Measurements from ENCODE around the gene PIGZ. TPM values are rescaled to one million over a fixed set of nuclear protein-coding genes. Genes with fewer than 3 reads are reported as not detected.

PIGZ gene
- total RNA-seq, 6 donors from 2014 or later: 3.4 to 16.8 (median 7.3) TPM

DNA sequence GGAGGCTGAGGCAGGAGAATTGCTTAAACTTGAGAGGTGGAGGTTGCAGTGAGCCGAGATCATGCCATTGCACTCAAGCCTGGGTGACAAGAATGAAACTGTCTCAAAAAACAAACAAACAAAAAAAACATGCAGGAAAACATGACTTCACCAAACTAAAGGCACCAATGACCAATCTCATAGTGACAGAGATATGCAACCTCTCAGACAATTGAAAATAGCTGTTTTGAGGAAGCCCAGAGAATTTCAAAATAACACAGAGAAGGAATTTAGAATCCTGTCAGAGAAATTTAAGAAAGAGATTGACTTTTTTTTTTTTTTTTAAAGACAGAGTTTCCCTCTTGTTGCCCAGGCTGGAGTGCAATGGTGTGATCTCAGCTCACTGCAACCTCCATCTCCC lies 52.4 kb downstream of the PIGZ start:
- peaks cover 0 to 30% (median 12%) of the 10 kb centered on the region in 4 donors for H3K36me3 ChIP-seq
- H3K4me1 ChIP-seq: no peaks in the 10 kb centered on the region
- no peaks in the 10 kb centered on the region for H3K27me3 ChIP-seq
- ATAC-seq (ENCODE audit: low FRiP score in 2 of 2) (no peak), DNase-seq (no peak)
- TF ChIP-seq POLR2A (IDR thresholded peaks at IDR 0.05) (no peak), EP300 (IDR thresholded peaks at IDR 0.05) (no peak), POLR2AphosphoS5 (IDR thresholded peaks at IDR 0.05) (no peak)
- TF ChIP-seq, protein P1, sequence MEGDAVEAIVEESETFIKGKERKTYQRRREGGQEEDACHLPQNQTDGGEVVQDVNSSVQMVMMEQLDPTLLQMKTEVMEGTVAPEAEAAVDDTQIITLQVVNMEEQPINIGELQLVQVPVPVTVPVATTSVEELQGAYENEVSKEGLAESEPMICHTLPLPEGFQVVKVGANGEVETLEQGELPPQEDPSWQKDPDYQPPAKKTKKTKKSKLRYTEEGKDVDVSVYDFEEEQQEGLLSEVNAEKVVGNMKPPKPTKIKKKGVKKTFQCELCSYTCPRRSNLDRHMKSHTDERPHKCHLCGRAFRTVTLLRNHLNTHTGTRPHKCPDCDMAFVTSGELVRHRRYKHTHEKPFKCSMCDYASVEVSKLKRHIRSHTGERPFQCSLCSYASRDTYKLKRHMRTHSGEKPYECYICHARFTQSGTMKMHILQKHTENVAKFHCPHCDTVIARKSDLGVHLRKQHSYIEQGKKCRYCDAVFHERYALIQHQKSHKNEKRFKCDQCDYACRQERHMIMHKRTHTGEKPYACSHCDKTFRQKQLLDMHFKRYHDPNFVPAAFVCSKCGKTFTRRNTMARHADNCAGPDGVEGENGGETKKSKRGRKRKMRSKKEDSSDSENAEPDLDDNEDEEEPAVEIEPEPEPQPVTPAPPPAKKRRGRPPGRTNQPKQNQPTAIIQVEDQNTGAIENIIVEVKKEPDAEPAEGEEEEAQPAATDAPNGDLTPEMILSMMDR (IDR thresholded peaks at IDR 0.05): no peak
- 90 to 100% methylated on average over 1 of the region's 1 CpG for WGBS, 2 donors
- H3K9me3 ChIP-seq: no peaks in the 10 kb centered on the region
- no peak overlapping the region for H3K27ac ChIP-seq
- H3K4me3 ChIP-seq: no peak overlapping the region

DNA sequence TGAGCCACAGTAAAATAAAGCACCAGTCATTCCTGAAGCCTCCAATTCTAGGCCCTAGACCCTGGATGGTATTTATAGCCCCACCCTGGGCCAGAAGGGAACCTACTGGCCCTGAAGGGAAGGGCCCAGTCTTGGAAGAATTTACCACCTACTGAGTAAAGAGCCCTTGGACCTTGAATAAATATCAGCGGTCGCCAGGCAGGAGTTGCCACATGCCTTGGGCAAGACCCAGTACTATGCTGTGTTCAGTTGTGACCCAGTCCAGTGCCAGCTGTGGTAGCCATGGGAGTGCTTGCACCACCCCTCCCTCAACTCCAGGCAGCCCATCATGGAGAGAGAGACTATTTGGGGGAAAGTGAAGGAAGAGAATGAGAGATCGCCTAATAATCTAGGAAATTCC lies 53.3 kb downstream of the PIGZ start:
- no peak overlapping the region for H3K4me3 ChIP-seq
- 73 to 88% methylated on average over 3 of the region's 3 CpGs for WGBS, 2 donors
- H3K27ac ChIP-seq: no peak overlapping the region
- ATAC-seq (ENCODE audit: low FRiP score in 2 of 2): peak in 1 of 2 donors; percentile 37
- peak in 1 of 2 donors; percentile 34 for DNase-seq
- TF ChIP-seq EP300 (IDR thresholded peaks at IDR 0.05): no peak
- TF ChIP-seq POLR2AphosphoS5 (IDR thresholded peaks at IDR 0.05): no peak
- no peak for TF ChIP-seq POLR2A (IDR thresholded peaks at IDR 0.05)
- TF ChIP-seq, protein P1 (IDR thresholded peaks at IDR 0.05): no peak
- H3K9me3 ChIP-seq: no peaks in the 10 kb centered on the region
- H3K36me3 ChIP-seq: peaks cover 0 to 30% (median 12%) of the 10 kb centered on the region in 4 donors
- H3K4me1 ChIP-seq: no peaks in the 10 kb centered on the region
- no peaks in the 10 kb centered on the region for H3K27me3 ChIP-seq

DNA sequence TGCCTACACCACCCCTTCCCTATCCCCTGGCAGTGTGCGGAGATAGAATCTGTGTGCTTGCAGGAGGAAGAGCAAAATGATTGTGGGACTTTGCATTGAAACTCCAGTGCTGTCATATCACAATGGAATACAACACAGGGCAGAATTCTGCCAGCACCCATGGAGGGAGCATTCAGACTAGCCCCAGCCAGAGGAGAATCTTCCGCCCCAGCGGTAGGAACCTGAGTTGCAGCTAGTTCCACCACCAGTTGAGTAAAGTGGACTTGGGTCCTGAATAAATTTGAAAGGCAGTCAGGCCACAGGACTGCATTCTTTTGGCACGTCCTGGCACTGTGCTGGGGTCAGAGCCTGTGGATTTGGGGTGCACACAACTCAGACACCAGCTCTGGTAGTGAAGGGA lies 53.8 kb downstream of the PIGZ start:
- no peak overlapping the region for H3K4me3 ChIP-seq
- no peak for ATAC-seq (ENCODE audit: low FRiP score in 2 of 2)
- no peaks in the 10 kb centered on the region for H3K9me3 ChIP-seq
- H3K27me3 ChIP-seq: no peaks in the 10 kb centered on the region
- no peak overlapping the region for H3K27ac ChIP-seq
- WGBS, 2 donors: 92 to 97% methylated on average over 2 to 4 of the region's 4 CpGs
- H3K4me1 ChIP-seq: no peaks in the 10 kb centered on the region
- no peak for DNase-seq
- peaks cover 0 to 30% (median 12%) of the 10 kb centered on the region in 4 donors for H3K36me3 ChIP-seq
- TF ChIP-seq POLR2AphosphoS5 (IDR thresholded peaks at IDR 0.05): no peak
- no peak for TF ChIP-seq EP300 (IDR thresholded peaks at IDR 0.05)
- TF ChIP-seq, protein P1 (IDR thresholded peaks at IDR 0.05): no peak
- TF ChIP-seq POLR2A (IDR thresholded peaks at IDR 0.05): no peak

DNA sequence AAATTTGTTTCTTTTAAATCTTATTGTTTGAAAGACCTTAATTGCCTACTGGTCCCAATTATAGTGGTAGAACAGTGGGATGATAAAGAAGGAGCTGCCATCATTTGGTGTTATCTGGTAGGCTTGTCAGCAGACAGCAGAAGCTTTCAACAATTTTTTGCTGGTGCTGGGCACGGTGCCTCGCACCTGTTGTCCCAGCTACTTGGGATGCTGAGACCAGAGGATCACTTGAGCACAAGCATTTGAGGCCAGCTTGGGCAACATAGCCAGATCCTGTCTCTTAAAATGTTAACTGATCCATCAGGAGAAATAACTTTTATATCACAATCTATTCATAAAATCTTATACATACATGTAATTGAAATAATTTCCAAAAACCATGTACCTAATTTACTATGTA lies 64.9 kb downstream of the PIGZ start:
- no peak for TF ChIP-seq POLR2A (IDR thresholded peaks at IDR 0.05)
- TF ChIP-seq POLR2AphosphoS5 (IDR thresholded peaks at IDR 0.05): no peak
- TF ChIP-seq EP300 (IDR thresholded peaks at IDR 0.05): no peak
- TF ChIP-seq, protein P1 (IDR thresholded peaks at IDR 0.05): no peak

DNA sequence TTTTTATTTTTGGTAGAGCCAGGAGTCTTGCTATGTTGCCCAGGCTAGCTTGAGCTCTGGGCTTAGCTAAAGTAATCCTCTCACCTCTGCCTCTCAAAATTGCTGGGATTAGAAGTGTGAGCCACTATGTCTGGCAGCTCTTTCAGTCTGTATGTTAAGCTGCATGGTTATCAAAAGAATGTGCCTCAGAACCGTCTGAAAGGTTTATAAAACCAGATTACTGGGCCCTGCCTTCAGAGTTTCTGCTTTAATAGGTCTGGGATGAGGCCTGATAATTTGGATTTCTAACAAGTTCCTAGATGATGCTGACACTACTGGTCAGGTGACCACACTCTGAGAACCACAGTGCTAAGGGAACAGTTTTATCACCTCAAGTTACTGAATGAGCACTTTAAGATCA lies 66.3 kb downstream of the PIGZ start:
- ATAC-seq (ENCODE audit: low FRiP score in 2 of 2) (no peak), DNase-seq (no peak)
- no peak overlapping the region for H3K4me3 ChIP-seq
- TF ChIP-seq POLR2AphosphoS5 (IDR thresholded peaks at IDR 0.05): no peak
- TF ChIP-seq, protein P1 (IDR thresholded peaks at IDR 0.05): no peak
- TF ChIP-seq EP300 (IDR thresholded peaks at IDR 0.05): no peak
- no peak for TF ChIP-seq POLR2A (IDR thresholded peaks at IDR 0.05)
- no peaks in the 10 kb centered on the region for H3K27me3 ChIP-seq
- H3K4me1 ChIP-seq: no peaks in the 10 kb centered on the region
- no peaks in the 10 kb centered on the region for H3K9me3 ChIP-seq
- H3K27ac ChIP-seq: no peak overlapping the region
- WGBS, 2 donors: 75 to 100% methylated on average over 1 of the region's 1 CpG
- peaks cover 17 to 78% (median 46%) of the 10 kb centered on the region in 4 donors for H3K36me3 ChIP-seq

More for the DNA sequence above, 64.9 kb downstream of the PIGZ start:
- ATAC-seq (ENCODE audit: low FRiP score in 2 of 2) (no peak), DNase-seq (no peak)
- Histone ChIP-seq H3K9me3 (no peaks in the 10 kb centered on the region), H3K36me3 (peaks cover 17 to 86% (median 49%) of the 10 kb centered on the region in 4 donors), H3K27ac (no peak overlapping the region), H3K27me3 (no peaks in the 10 kb centered on the region), H3K4me3 (no peak overlapping the region), H3K4me1 (no peaks in the 10 kb centered on the region)
- WGBS, 2 donors: 100% methylated on average over 2 of the region's 2 CpGs
